ENCODE results near the gene KCNE4.

KCNE4 gene

DNA sequence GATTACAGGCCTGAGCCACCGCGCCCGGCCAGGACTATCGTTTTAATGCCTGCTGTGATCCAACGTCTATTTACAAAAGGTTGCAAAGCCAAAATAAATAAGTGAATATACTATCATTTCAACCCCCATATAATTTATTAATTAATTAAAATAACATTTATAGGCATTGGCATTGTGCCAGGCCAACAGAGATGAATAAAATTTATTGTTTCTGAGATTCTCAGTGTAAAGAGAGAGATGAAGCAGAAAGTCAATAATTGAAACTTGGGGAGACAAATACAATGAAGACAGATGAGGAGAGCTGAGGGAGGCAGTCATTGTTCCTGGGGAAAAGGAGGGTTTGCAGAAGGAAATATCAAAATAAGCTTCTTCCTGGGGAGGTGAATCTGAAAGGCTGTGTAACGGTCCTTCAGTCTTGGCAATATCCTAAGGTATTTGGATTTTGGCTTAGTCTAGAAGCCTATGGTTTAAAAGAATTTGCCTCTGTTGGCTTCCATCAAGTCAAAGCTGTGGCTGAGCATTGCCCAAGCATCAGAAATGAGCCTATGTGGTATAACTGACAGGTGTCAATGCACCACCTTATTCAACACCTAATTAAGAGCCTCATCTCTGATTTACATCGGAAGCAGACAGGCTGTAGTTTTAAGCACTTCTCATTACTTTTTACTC is 31.5 kb downstream of the KCNE4 start:
- in situ Hi-C loops (cut with MboI; ENCODE audit: low sequenced_read_pairs) = no loop called here

DNA sequence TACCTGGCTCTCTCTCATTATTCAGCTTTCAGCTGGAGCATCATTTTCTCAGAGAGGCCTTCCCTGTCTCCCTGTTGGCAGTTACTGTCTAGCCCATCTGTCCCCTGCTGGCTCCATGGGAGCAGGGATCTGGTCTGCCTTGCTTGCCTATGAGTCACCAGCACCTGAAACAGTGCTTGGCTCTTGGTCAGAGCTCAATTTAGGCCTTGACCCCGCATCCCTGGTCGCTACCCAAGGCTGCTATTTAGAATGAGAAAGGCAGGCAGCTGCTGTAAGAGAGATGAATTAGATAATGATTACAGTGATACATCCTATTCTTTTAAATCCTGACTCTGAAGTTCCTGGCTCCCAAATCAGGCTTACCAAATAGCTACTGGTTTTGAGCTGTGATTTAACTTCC is 32.9 kb downstream of the KCNE4 start:
- in situ Hi-C loops (cut with MboI; ENCODE audit: low sequenced_read_pairs) = no loop called here

DNA sequence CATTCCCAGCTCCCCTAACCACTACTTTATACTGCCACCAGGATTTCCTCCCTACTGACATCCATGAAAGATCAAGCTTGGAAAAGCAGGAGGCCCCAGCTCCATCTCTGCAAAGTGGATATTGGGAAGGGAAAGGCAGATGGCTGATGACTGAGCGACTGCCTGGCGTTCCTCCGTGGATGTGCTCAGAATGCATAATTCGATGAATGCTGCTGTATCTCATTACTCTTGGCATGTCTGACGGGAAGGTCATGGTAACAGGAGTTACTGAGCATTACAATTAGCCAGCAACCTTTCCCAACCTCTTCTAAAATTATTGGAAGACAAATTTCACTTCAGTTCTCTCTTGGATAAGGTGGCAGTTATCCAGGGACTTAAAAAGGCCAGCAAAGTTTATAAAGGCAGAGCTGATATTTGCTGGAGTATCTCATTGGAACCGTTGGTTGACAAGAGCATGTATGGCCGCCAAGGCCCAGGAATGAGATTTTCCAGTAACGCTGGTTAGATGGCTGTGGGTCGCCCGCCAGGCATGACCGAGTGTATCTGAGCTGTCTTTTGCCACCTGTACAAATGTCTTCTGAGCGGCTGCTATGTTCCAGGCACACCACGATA is 34.5 kb downstream of the KCNE4 start:
- in situ Hi-C loops (cut with MboI; ENCODE audit: low sequenced_read_pairs) = no loop called here

DNA sequence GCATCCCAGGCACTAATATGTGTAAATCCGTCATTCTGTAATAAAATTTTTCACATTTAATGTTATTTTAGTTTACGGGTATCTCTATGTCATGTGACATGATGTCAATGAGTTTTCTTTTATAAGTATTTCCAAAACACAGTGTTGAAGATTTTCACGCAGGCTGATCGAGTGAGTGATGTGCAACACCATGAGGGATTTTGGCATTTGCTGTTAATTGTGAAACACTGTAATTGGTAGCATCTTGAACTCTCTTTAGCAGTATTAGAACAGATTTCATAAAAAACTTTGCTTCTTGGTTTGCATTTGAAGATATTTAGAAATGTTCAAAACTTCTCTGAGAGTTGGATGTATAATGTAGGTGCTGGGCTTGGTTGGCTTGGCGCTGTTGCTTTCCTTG is 35.5 kb downstream of the KCNE4 start:
- in situ Hi-C loops (cut with MboI; ENCODE audit: low sequenced_read_pairs) = no loop called here

DNA sequence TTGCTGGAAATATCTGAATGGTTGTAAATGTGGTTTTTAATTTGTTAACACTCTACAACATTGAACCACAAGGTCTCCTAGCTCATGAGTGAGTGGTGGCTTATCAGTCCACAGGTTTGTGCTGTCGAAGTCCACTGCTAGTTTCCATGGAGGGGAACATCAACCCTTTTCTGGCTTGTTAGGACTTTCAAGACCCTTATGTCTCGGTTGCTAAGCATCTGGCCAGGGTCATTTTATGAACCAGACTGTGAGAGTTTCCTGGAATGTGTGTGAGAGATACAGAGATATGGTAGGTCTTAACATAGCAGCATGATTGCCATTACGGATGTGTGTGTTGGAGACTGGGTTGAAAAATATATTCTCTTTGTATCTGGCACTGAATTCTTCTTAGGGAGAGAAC is 36.9 kb downstream of the KCNE4 start:
- in situ Hi-C loops (cut with MboI; ENCODE audit: low sequenced_read_pairs) = no loop called here

DNA sequence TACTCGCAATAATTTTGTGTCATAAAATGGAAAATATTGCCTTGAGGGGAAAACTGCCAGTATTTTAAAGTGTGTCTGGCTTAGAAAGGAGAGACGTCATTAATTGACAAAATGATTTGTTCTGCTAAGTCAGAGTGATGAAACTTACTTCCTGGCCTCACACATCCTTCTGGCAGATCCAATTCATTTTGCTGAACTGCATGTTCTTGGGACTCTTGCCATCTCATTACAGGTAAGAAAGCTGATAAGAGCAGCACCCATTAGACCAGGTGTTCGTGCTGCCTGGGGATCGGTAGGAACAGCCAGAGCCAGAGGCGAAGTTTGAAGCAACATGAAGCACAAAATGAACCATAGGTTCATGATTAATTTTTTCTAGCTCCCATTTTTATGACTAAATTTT is 38.0 kb downstream of the KCNE4 start:
- in situ Hi-C loops (cut with MboI; ENCODE audit: low sequenced_read_pairs) = no loop called here

DNA sequence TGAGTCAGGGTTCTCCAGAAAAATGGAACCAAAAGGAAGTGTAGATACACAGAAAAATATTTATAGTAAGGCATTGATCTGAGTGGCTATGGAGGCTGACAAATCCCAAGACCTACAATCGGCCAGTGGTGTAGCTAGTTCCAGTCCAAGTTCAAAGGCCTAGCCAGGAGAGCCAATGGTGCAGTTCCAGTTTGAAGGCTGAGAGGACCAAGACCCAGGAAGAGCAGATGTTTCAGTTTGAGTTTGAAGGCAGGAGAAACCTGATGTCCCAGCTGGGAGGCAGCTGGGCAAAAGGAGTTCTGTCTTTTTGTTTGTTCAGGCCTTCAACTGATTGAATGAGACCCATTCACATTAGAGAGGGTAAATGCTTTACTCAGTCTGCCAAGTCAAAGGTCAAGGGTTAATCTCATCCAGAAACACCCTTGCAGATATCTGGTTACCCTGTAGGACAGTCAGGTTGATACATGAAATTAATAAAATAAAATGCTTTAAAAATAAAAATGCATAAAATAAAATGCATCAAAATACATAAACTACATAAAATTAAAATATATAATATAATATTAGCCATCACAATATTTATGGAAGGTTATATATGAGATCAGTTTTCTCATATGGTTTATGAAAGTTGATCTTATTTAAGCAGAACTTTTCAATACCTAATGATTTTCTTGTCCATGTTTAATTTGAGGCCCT is 38.7 kb downstream of the KCNE4 start:
- in situ Hi-C loops (cut with MboI; ENCODE audit: low sequenced_read_pairs) = no loop called here

DNA sequence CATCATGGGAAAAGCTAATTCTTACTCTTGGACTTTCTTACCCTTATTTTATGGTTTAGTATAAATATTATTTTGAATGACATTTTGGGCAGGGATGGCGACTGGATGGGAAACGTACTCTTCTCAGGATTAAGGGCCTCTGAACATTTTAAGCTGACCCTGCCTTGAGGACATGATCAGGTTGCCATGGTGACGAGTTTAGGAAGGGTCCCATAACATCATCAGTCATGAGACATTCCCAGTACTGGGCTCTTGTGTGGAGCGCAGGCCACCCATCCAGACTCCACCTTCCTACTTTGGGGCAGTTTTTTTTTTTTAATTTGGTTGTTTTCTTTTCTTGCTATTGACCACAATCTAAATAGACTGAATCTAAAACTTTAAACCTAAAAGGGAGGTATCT is 40.7 kb downstream of the KCNE4 start:
- in situ Hi-C loops (cut with MboI; ENCODE audit: low sequenced_read_pairs) = no loop called here

DNA sequence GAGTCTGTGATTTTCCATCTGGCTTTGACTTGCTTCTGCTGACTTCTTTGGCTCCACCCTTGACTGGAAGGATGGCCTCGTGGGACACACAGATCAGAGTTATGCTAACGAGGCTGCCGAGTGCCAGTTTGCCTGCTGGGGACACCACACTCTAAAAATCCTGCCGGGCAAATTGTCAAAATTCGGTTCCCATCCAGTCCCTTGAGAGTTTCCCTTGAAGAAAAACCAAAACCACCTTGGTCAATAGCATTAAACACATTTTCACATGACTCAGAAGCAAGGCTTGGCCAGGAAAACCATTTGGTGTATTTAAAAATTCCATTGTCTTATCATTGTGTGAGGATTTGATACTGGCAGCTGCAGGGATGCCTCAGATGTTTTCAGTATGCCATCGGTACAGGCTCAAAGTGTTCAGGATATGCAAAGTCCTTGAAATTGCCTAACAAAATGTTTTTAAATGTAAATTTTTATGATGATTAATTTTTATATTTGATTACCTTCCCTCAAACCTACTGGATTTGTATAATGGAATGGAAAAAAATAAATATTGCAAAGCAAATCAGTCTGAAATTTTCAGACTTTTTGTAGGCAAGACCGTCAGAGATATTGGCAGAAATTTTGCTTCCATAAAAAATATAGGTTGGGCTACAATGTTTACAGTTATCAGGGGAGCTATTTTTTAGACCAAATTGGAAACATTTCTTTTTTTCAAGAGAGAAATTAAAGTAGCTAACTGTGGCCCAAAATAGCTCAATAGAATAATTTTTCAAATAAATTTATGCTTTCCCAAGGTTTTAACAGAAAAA is 41.6 kb downstream of the KCNE4 start:
- in situ Hi-C loops (cut with MboI; ENCODE audit: low sequenced_read_pairs) = no loop called here

DNA sequence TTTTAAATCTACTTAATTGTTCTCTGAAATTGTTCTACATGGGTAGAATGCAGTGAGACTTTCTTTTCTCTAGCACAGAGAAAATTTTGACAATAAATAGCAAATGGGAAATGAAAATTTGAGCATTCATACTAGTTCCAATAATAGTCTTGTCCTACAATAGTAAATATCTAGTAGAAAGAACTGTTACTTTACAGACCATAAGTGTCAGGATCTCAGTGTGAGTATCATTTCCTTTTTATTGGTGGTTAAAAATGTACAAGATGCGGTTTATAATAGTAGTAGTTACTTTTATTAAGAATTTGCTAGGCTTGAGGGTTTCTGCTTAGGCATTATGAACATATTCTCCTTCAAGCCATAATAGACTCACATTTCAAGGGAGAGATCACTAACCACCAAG is 43.2 kb downstream of the KCNE4 start:
- in situ Hi-C loops (cut with MboI; ENCODE audit: low sequenced_read_pairs) = no loop called here

DNA sequence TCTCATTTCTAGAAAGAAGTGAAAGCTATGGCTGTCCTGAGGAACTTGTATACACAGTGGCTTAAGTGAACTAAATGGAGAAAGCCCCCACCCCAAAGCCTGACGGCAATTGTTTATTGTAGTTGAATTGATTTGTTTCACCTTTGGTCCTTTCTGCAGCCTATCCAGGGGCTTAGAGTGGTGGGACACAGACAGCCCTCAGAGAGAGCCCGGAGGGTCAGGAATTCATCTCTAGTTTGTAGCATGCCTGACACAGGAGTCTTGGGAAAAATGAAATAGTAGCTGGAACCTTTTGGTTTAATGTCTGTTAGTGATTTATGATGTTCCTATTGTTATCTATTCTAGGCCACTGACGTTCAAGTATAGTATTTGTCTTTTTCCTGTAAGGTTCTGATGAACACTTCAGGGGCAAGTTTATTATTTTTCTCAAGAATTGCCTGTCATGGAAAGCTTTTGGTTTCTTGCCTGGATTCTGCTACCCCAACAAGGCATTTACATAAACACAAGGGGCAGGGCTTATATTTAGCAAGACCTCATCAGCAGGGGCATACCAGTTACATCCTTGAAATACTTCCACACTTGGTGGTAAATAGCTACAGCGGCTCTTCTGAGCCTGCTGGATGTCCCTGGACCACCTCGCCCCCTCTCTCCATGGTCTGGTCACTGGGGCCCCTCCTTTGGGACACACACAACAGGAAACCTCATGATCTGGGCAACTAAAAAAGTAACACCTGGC is 44.4 kb downstream of the KCNE4 start:
- in situ Hi-C loops (cut with MboI; ENCODE audit: low sequenced_read_pairs) = no loop called here

DNA sequence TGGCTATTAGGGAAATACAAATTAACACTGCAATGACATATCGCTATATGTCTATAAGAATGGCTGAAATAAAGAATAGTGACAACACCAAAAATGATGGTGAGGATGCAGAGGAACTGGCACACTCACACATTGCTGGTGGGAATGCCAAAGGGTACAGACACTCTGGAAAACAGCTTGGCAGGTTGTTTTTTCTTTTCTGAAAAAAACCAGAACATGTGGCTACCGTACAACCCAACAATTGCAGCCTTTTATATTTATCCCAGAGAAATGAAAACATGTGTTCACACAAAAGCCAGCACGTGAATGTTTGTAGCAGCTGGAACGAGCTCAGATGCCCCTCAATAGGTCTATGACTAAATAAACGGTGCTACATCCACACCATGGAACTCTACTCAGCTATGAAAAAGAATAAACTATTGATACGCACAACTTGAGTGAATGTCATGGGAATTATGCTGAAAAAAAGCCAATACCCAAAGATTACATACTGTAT is 45.9 kb downstream of the KCNE4 start:
- in situ Hi-C loops (cut with MboI; ENCODE audit: low sequenced_read_pairs) = no loop called here

DNA sequence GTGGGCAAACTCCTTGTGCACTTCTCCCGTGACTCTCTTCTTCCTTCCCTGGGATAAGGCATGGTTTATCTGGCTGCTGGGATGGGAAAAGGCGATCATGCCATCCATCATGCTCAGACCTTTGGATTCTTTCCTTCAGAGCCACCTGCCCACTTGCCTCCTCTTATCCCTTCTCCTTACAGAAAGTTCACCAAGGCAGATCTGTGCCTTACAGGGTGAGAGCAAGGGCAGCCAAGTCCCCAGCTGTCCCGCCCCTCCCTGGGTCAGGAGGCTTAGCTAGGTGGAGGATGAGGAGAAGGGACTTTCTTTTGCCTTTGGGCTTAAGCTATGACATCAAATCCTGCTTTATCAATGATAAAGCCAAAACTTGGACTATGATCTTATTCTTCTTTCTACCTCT is 47.6 kb downstream of the KCNE4 start:
- in situ Hi-C loops (cut with MboI; ENCODE audit: low sequenced_read_pairs) = no loop called here

DNA sequence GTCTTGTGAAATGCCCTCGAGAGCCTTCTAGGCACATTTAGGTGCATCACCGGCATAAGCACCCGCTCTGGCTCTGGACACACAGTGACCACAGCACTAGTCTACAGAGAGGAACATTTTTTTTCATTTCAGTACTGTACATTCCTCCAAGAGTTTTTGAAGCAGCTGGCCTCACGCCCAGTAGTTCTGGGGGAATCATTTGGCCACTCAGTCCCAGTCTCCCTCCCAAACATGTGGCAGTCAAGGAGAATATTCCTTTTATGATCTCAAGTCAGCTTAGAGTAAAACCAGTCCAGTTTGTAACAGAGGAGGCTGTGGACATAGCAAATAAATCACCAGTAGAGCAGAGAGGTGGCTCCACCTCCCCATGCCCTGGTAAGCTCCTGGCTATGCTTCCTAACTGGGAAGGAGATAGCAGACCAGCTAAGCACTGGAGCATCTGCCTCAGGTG is 48.1 kb downstream of the KCNE4 start:
- in situ Hi-C loops (cut with MboI; ENCODE audit: low sequenced_read_pairs) = no loop called here

DNA sequence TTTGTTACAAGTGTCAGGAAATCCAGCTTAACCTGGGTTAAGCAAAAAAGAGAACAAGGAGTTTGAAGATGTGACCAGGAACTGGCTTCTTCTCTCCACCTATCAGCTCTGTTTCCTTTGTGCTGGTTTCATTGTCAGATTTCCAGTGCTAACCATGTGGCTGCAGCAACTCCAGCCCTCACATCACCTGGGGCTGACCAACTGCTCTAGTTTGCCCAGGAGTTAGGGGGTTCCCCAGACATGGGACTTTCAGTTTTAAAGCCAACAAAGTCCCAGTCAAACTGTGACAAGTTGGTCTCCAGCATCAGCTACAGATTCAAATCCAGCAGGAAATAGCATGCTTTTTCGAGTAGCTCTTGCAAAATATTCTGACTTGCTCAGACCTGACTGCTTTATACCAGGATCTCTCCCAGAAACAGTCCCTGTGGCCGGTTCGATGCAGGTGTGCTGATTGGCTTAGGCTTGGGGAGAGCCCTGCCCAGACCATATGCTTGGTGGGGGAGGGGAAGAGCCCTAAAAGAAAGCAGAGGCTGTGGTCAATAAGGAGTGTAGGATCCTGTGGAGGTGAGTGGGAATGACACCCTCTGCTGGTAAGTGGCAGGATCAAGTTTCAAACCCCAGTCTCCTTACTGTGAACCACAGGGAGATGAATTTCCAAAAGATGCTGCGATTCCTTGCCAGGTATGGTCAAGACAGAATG is 49.5 kb downstream of the KCNE4 start:
- in situ Hi-C loops (cut with MboI; ENCODE audit: low sequenced_read_pairs) = no loop called here

DNA sequence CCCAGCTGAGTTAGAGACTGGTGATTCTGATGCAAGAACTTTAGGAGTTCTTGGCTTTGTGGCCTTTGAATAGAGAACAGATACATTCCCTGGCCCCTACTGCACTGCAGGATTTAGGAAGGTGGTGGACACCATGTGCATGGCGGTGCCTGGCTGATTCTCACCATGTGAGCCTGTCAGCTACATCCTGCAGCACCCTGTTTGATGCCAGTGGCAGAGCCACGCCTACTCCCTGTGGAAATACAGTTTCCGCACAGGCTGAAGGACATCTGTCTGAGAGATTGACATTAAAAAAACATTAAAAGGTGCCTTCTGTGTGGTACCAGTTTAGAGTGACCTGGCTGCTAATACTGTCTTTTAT is 50.0 kb downstream of the KCNE4 start:
- in situ Hi-C loops (cut with MboI; ENCODE audit: low sequenced_read_pairs) = no loop called here

DNA sequence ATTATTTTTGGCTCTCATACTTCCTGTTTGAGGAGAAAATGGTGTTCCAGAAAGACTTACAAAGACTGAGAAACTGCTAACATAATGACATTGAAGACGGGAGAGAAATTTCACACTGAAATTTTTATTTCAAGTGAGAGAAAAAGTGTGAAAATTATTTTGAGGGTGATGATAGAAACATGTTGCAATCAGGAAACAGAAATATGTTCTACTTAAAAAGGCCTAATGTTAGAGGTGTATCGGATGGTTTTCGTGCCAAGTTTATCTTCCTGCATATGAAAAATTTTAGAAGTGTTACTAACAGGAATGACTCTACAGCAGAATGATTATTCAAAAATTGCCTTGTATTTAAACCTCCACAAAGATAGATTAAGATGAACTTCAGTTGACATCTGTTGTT is 50.5 kb downstream of the KCNE4 start:
- in situ Hi-C loops (cut with MboI; ENCODE audit: low sequenced_read_pairs) = no loop called here

DNA sequence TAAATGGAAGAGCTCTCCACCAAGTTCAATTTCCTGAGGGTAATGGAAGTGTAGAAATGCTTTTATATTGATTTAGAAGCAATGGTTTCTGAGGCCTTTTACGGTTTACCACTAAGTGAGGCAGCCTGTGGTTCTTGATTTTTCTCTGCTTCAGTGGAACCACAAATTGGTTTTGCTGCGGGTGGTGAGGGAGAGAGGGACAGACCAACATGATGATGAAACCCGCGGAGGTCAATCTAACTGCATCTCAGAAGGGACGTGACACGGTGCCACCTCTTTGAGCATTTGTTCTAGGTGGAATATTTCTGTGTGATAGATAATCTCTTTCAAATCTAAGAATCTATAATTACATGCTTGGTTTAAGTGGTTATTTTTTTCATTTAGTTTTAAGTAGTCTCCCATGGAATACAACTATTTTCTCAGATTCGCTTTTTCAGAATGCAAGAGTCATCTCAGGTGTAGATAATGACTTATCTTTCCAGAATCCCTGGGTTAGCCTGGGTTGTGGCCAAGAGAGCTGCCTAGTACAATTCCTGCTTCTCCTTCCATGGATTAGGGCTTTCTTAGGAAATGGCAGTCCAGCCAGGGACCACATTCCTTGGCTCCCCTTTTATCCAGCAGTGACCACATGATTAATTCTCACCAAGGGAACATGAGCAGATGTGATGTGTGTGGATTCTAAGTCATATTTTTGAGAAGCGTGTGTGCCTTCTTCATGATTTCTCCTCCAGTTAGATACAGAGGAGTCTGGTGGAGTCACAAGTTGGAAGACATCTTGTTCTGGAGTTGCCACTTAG is 52.5 kb downstream of the KCNE4 start:
- in situ Hi-C loops (cut with MboI; ENCODE audit: low sequenced_read_pairs) = no loop called here
